K562 (cell line): ENCODE results near the gene PARD3. TPM values are rescaled to one million over a fixed set of nuclear protein-coding genes. Genes with fewer than 3 reads are reported as not detected.

ENCODE experiments used
- ATAC-seq: fragments of 200-7000 bp; cut with Tn5 transposase; 3 replicates; pipeline ENCODE4 v1.9.1; 2020; ENCODE audit warnings: moderate library complexity
- BruUV-seq: library from RNA; stranded (reverse); fragments of 400-500 nt; replicated peaks from 2 replicates; lab custom pipeline; 2021; lab: Mats Ljungman, UMichigan
- CTCF ChIA-PET: fragments of 300-600 bp; formaldehyde crosslinking; extraction: SDS; loops from one replicate; lab custom pipeline; 2021; ENCODE audit warnings: low intra/inter-chr PET ratio; lab: Yijun Ruan, JAX
- POLR2A ChIA-PET: fragments of 300-600, 350-650 bp; sonication (Branson Sonifier 250); formaldehyde crosslinking; extraction: SDS; loops from one replicate; lab custom pipeline; 2021; ENCODE audit warnings: antibody characterized with exemption, inconsistent platforms; lab: Yijun Ruan, JAX
- DNase-seq, 4 experiments: peaks; one replicate each; pipeline versions ENCODE4 v3.0.0 to v3.0.0-alpha.2; 2011 to 2018; ENCODE audit warnings: low spot score in 3 of 4, mixed read lengths in 3 of 4; ENCODE audit errors: extremely low read depth in 1 of 4
- FAIRE-seq: peaks from 2 replicates; lab custom pipeline; 2011; peaks lifted over from hg19 to GRCh38; lab: Jason Lieb, UNC
- H2AFZ ChIP-seq: 2 replicates; pipeline ENCODE4 v1.6.0; 2011; ENCODE audit warnings: low read depth, low read length, control low read depth, inconsistent platforms
- H3K27ac ChIP-seq: fragments of 200-600 bp; 3 replicates; pipeline ENCODE4 v1.8.0; 2011; ENCODE audit warnings: low read depth, mild to moderate bottlenecking, control low read depth, inconsistent platforms, low read length, moderate library complexity, mixed read lengths; ENCODE audit errors: extremely low read depth
- H3K27me3 ChIP-seq, 2 experiments: fragments of 300-600 bp in 1 of 2; 2 replicates in 1 of 2; 3 replicates in 1 of 2; pipeline versions ENCODE4 v1.6.0 to v1.8.0; 2011; ENCODE audit warnings: inconsistent platforms in 2 of 2, low read length in 2 of 2, mild to moderate bottlenecking in 1 of 2, mixed read lengths in 1 of 2, moderate library complexity in 1 of 2; ENCODE audit not compliant: control insufficient read depth in 2 of 2, insufficient read depth in 2 of 2
- H3K36me3 ChIP-seq: fragments of 300-600 bp; 3 replicates; pipeline ENCODE4 v1.8.0; 2011; ENCODE audit warnings: mild to moderate bottlenecking, low read length, inconsistent platforms; ENCODE audit not compliant: control insufficient read depth, insufficient read depth
- H3K4me1 ChIP-seq, 2 experiments: fragments of 200-600 bp in 1 of 2; replicated peaks in 1 of 2; 2 replicates in 1 of 2; 3 replicates in 1 of 2; pipeline versions ENCODE4 v1.5.1 to v1.8.0; 2011; ENCODE audit warnings: inconsistent platforms in 2 of 2, low read length in 2 of 2, mild to moderate bottlenecking in 1 of 2, mixed read lengths in 1 of 2, moderate library complexity in 1 of 2; ENCODE audit not compliant: control insufficient read depth in 2 of 2, insufficient read depth in 2 of 2
- H3K4me2 ChIP-seq: 2 replicates; pipeline ENCODE4 v1.6.1; 2011; ENCODE audit warnings: low read length, control low read depth, inconsistent platforms, mixed read lengths; ENCODE audit not compliant: insufficient read depth
- H3K4me3 ChIP-seq: fragments of 200-600 bp; sonication (generic), shearing (Covaris generic); 2 replicates; pipeline ENCODE4 v1.5.1; 2016; ENCODE audit warnings: control low read depth, inconsistent platforms
- H3K79me2 ChIP-seq: fragments of 200-600 bp; 3 replicates; pipeline ENCODE4 v1.8.0; 2011; ENCODE audit warnings: low read length, inconsistent platforms; ENCODE audit not compliant: control insufficient read depth, insufficient read depth
- H3K9ac ChIP-seq, 2 experiments: 2 replicates each; pipeline versions ENCODE4 v1.6.0 to v1.6.1; 2011; ENCODE audit warnings: low read depth in 2 of 2, low read length in 2 of 2, control low read depth in 1 of 2, inconsistent platforms in 1 of 2, mild to moderate bottlenecking in 1 of 2, mixed read lengths in 1 of 2; ENCODE audit not compliant: insufficient read depth in 1 of 2
- H3K9me1 ChIP-seq: one replicate; pipeline ENCODE4 v1.6.0; 2011; ENCODE audit warnings: inconsistent platforms, mild to moderate bottlenecking, low read length, moderate library complexity; ENCODE audit not compliant: control insufficient read depth, insufficient read depth
- H3K9me3 ChIP-seq: replicated peaks from 2 replicates; pipeline ENCODE4 v1.5.1; 2011; ENCODE audit warnings: low read depth, low read length, inconsistent platforms; ENCODE audit not compliant: control insufficient read depth, insufficient read depth
- H4K20me1 ChIP-seq: replicated peaks from 2 replicates; pipeline ENCODE4 v1.6.1; 2011; ENCODE audit warnings: low read length, inconsistent platforms, mixed read lengths; ENCODE audit not compliant: control insufficient read depth, insufficient read depth
- ARHGAP35 ChIP-seq: fragments of 450-650 bp; IDR thresholded peaks from 2 replicates; pipeline ENCODE4 v1.6.1; 2018; ENCODE audit not compliant: partially characterized antibody
- EP400 ChIP-seq: fragments of 450-650 bp; IDR thresholded peaks from 2 replicates; pipeline ENCODE4 v1.6.1; 2017; ENCODE audit warnings: antibody characterized with exemption, mild to moderate bottlenecking, moderate library complexity
- EZH2 ChIP-seq: IDR thresholded peaks from 2 replicates; pipeline ENCODE4 v1.6.1; 2012; ENCODE audit warnings: low read depth, mild to moderate bottlenecking, inconsistent platforms, low read length, borderline replicate concordance
- IFI16 ChIP-seq: fragments of 250-450 bp; sonication (Bioruptor Pico); IDR thresholded peaks from 2 replicates; pipeline ENCODE4 v2.1.2; 2022; ENCODE audit warnings: mild to moderate bottlenecking, inconsistent platforms
- ILF3 ChIP-seq: fragments of 450-650 bp; IDR thresholded peaks from 2 replicates; pipeline ENCODE4 v1.6.1; 2018; ENCODE audit warnings: antibody characterized with exemption, mild to moderate bottlenecking, moderate library complexity, borderline replicate concordance
- MYBL2 ChIP-seq, 2 experiments: fragments of 450-650 bp in 1 of 2; sonication (generic) in 1 of 2; formaldehyde crosslinking in 1 of 2; IDR thresholded peaks; 2 replicates each; pipeline versions ENCODE4 v1.6.1 to v1.8.1; 2017 to 2022; ENCODE audit warnings: borderline replicate concordance in 1 of 2, inconsistent platforms in 1 of 2, low read depth in 1 of 2, mild to moderate bottlenecking in 1 of 2, missing genetic modification reagents in 1 of 2, moderate library complexity in 1 of 2
- SMAD3 ChIP-seq: fragments of 450-650 bp; formaldehyde crosslinking; conservative IDR thresholded peaks from 2 replicates; pipeline ENCODE4 v1.4.0; 2020; ENCODE audit warnings: mild to moderate bottlenecking
- SNRNP70 ChIP-seq: fragments of 200-400 bp; formaldehyde crosslinking; optimal IDR thresholded peaks from 2 replicates; pipeline ENCODE3; 2017; ENCODE audit warnings: low read depth, low read length
- SRSF3 ChIP-seq: fragments of 200-400 bp; formaldehyde crosslinking; IDR thresholded peaks from 2 replicates; pipeline ENCODE4 v1.6.1; 2016; ENCODE audit warnings: mild to moderate bottlenecking, low read length, moderate library complexity; ENCODE audit not compliant: insufficient read depth
- ZBTB1 ChIP-seq: sonication (generic); formaldehyde crosslinking; IDR thresholded peaks from 2 replicates; pipeline ENCODE4 v1.8.1; 2023; ENCODE audit warnings: missing genetic modification reagents, low read depth, mild to moderate bottlenecking, borderline replicate concordance
- ZBTB17 ChIP-seq: fragments of 450-650 bp; formaldehyde crosslinking; IDR thresholded peaks from 2 replicates; pipeline ENCODE4 v1.4.0; 2020; ENCODE audit warnings: mild to moderate bottlenecking
- WGBS: fragments of 100-300 bp; shearing (Covaris generic); methylation state at CpG from one replicate; pipeline ENCODE4 v1.1.6; 2016; ENCODE audit warnings: low coverage, mixed read lengths; ENCODE audit not compliant: insufficient coverage; ENCODE audit errors: missing lambda C conversion rate; 5-methylcytosine and 5-hydroxymethylcytosine counted together
- in situ Hi-C: fragments of 300-500 bp; cut with MboI; formaldehyde crosslinking; loops from 4 replicates; pipeline ENCODE4 v1.15.0; 2018; ENCODE audit warnings: inconsistent platforms, mixed read lengths
- intact Hi-C: fragments of 100-400 bp; cut with micrococcal nuclease; formaldehyde crosslinking; loops from 2 replicates; pipeline ENCODE4 v1.14.2; 2022
- polyA plus RNA-seq, 8 experiments: library from polyadenylated mRNA; depleted of rRNA in 4 of 8; stranded (reverse) in 5 of 8; unstranded in 3 of 8; fragments of >200 nt; fragmentation: Nextera tagmentation in 2 of 8; fragmentation: Illumina TruSeq in 1 of 8; extraction: Ambion mirVana in 2 of 8; extraction: Trizol in 1 of 8; gene quantifications; 2 replicates each; pipeline versions ENCODE4 v1.2.1 to v1.2.3, GENCODE V29; 2011 to 2014; ENCODE audit warnings: inconsistent platforms in 1 of 8, missing spikeins in 1 of 8
- total RNA-seq, 7 experiments: library from RNA; depleted of rRNA in 6 of 7; stranded (reverse); fragments of >200 nt in 6 of 7; fragmentation: Illumina TruSeq in 2 of 7; extraction: Trizol in 2 of 7; gene quantifications; 2 replicates each; pipeline versions ENCODE4 v1.2.1 to v1.2.3, GENCODE V29; 2011 to 2021; ENCODE audit warnings: low replicate concordance in 1 of 7
- TF ChIP-seq, protein P1 (sequence below): fragments of 250-450 bp; sonication (Bioruptor Pico); IDR thresholded peaks from 2 replicates; pipeline ENCODE4 v1.5.1; 2021; ENCODE audit warnings: mild to moderate bottlenecking
- TF ChIP-seq, protein P2 (sequence below), 2 experiments: fragments of 450-650 bp; IDR thresholded peaks; 2 replicates each; pipeline ENCODE4 v1.6.1; 2016; ENCODE audit warnings: mild to moderate bottlenecking in 2 of 2, borderline replicate concordance in 1 of 2, low read depth in 1 of 2, moderate library complexity in 1 of 2

Gene PARD3
- total and polyA plus RNA-seq, 9 of the 15 experiments (the other 6 are each of a cell fraction or from before 2014, with no cell fraction given) = 2.7 to 11.7 (median 7.7) TPM

- Histone ChIP-seq H3K36me3 (no peaks in the 10 kb centered on the region), H3K9me3 (no peaks in the 10 kb centered on the region), H3K79me2 (no peaks in the 10 kb centered on the region), H3K27ac (no peak overlapping the region), H4K20me1 (no peaks in the 10 kb centered on the region), H3K4me2 (no peak overlapping the region), H2AFZ (no peak overlapping the region), H3K4me3 (no peak overlapping the region), H3K27me3 (no peaks in the 10 kb centered on the region; a peak in 1 of 5 replicates), H3K4me1 (no peaks in the 10 kb centered on the region), H3K9me1 (no peaks in the 10 kb centered on the region), H3K9ac (no peak overlapping the region)
- in situ Hi-C loops (no loop called here), intact Hi-C loops (no loop called here)
- FAIRE-seq (no peak), DNase-seq (no peak), ATAC-seq (no peak)
- BruUV-seq = no TSS peak
- WGBS = 20% methylated on average over 3 of the region's 3 CpGs
- CTCF ChIA-PET = no interaction called here
- POLR2A ChIA-PET = no interaction called here
- TF ChIP-seq SMAD3 (CRISPR knock-in tag) (no peak), ZBTB1 (CRISPR knock-in tag) (no peak), ILF3 (no peak), IFI16 (no peak), MYBL2 (IDR thresholded peaks at IDR 0.05; ENCODE audit: low read depth) (no peak), MYBL2 (CRISPR knock-in tag; IDR thresholded peaks at IDR 0.05; ENCODE audit: borderline replicate concordance) (no peak), ARHGAP35 (no peak), EZH2 (no peak), EP400 (no peak), SRSF3 (no peak), SNRNP70 (no peak), ZBTB17 (CRISPR knock-in tag) (no peak)
- TF ChIP-seq, protein P1, sequence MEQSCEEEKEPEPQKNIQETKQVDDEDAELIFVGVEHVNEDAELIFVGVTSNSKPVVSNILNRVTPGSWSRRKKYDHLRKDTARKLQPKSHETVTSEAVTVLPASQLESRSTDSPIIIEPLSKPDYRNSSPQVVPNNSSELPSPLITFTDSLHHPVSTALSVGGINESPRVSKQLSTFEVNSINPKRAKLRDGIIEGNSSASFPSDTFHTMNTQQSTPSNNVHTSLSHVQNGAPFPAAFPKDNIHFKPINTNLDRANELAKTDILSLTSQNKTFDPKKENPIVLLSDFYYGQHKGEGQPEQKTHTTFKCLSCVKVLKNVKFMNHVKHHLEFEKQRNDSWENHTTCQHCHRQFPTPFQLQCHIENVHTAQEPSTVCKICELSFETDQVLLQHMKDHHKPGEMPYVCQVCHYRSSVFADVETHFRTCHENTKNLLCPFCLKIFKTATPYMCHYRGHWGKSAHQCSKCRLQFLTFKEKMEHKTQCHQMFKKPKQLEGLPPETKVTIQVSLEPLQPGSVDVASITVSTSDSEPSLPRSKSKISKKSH (CRISPR knock-in tag) = no peak
- TF ChIP-seq, protein P2, sequence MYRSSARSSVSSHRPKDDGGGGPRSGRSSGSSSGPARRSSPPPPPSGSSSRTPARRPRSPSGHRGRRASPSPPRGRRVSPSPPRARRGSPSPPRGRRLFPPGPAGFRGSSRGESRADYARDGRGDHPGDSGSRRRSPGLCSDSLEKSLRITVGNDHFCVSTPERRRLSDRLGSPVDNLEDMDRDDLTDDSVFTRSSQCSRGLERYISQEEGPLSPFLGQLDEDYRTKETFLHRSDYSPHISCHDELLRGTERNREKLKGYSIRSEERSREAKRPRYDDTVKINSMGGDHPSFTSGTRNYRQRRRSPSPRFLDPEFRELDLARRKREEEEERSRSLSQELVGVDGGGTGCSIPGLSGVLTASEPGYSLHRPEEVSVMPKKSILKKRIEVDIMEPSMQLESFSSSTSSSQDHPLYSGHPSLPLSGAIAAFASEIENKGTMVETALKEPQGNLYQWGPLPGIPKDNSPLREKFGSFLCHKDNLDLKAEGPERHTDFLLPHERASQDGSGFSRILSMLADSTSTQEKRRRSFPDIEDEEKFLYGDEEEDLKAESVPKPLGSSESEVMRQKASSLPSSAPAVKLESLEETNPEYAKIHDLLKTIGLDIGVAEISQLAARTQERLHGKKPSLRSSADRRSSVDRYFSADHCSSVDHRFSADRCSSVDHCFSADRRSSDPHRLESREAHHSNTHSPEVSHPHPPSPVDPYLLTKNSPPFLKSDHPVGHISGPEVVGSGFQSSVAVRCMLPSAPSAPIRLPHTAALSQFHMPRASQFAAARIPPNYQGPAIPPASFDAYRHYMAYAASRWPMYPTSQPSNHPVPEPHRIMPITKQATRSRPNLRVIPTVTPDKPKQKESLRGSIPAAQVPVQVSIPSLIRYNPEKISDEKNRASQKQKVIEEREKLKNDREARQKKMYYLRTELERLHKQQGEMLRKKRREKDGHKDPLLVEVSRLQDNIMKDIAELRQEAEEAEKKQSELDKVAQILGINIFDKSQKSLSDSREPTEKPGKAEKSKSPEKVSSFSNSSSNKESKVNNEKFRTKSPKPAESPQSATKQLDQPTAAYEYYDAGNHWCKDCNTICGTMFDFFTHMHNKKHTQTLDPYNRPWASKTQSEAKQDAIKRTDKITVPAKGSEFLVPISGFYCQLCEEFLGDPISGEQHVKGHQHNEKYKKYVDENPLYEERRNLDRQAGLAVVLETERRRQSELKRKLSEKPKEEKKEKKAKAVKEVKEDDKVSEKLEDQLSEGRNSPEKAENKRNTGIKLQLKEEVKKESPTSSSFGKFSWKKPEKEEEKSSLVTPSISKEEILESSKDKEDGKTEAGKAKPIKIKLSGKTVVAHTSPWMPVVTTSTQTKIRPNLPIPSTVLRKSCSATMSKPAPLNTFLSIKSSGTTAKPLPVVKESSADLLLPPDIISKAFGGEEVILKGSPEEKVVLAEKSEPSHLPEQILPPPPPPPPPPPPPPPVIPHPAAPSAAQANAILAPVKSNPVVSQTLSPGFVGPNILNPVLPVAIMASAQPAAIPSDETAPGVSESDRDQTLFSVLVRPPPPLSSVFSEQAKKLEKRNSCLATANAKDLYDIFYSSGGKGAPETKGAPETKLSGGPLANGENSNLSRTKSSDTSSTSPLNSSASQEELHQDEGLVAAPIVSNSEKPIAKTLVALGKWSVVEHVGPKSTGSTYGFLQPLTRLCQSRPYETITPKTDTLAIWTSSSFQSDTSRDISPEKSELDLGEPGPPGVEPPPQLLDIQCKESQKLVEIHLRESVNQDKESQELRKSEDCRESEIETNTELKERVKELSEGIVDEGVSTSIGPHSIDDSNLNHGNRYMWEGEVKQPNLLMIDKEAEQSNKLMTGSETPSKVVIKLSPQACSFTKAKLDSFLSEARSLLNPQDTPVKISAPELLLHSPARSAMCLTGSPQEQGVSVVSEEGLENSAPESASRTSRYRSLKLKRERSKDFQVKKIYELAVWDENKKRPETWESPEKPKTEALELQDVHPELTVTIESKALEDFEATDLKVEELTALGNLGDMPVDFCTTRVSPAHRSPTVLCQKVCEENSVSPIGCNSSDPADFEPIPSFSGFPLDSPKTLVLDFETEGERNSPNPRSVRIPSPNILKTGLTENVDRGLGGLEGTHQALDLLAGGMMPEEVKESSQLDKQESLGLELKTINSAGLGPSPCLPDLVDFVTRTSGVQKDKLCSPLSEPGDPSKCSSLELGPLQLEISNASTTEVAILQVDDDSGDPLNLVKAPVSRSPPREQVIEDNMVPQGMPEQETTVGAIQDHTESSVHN (IDR thresholded peaks at IDR 0.05; ENCODE audit: borderline replicate concordance in 1 of 2, low read depth in 1 of 2) = no peak
Measured at GRCh38 chr10:34615770-34616169, 199.3 kb downstream of the PARD3 start.
